H54 (cell line): ENCODE data around the gene PDIA5.

Experiments used
- DNase-seq: peaks from one replicate; pipeline ENCODE4 v3.0.0; 2011; ENCODE audit warnings: low spot score, mixed read lengths; ENCODE audit not compliant: insufficient read length
- FAIRE-seq: peaks from 3 replicates; lab custom pipeline; 2011; peaks lifted over from hg19 to GRCh38; lab: Jason Lieb, UNC
- POLR2A ChIP-seq: IDR thresholded peaks from 2 replicates; pipeline ENCODE4 v1.6.1; 2011; ENCODE audit warnings: low read depth, mild to moderate bottlenecking, low read length

PDIA5 gene

GRCh38 chr3:123168122-123168521, 101.3 kb downstream of the PDIA5 start:
- no peak for DNase-seq

GRCh38 chr3:123168605-123169004, 101.8 kb downstream of the PDIA5 start:
- no peak for TF ChIP-seq POLR2A
- FAIRE-seq: no peak
- no peak for DNase-seq

More at GRCh38 chr3:123168122-123168521, 101.3 kb downstream of the PDIA5 start:
- no peak for FAIRE-seq
- no peak for TF ChIP-seq POLR2A

DNA sequence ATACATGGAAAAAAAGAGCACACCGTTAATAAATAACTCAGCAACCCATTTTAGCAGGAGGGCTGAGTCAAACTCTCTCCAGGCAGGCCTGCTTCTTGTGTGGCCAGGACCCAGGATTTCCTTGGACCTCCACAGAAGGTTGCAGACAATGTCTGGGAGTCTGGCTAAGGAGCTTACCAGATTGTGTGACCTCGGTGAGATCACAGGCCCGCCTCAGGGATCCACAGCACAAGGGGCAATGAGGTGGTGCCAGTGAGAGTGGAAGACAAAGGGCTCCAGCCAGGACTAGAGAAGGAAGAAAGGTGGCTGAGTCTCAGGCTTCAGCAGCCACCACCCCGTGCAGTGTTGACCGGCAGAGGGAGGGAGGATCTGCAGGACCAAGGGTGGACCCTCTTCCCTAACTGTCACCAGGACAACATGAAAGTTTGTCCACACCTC, 102.7 kb downstream of the PDIA5 start:
- no peak for TF ChIP-seq POLR2A
- FAIRE-seq (no peak), DNase-seq (no peak)

- no peak for FAIRE-seq
- DNase-seq: no peak
- TF ChIP-seq POLR2A: no peak
Measured at GRCh38 chr3:123169930-123170329, 103.1 kb downstream of the PDIA5 start.

GRCh38 chr3:123180791-123181190, 114.0 kb downstream of the PDIA5 start:
- DNase-seq (no peak), FAIRE-seq (no peak)
- TF ChIP-seq POLR2A: no peak

DNA sequence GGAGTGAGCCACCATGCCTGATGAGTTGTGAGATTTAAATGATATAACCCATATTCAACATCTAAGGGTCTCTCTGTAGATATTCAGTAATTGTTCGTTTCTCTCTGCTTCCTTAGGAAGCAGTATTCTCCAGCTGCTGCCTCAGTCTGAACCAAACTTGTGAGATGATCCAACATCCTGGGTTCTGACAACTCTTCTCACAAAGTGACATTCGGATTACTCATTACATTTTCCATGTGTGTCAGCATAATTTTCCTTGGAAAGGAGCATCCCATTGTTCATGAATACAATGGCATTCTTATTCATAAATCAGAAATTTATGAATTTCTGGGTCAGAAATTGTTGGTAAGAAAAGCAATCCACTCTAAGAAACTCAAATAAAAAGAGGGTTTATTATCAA, 119.9 kb downstream of the PDIA5 start:
- DNase-seq (no peak), FAIRE-seq (no peak)
- no peak for TF ChIP-seq POLR2A

DNA sequence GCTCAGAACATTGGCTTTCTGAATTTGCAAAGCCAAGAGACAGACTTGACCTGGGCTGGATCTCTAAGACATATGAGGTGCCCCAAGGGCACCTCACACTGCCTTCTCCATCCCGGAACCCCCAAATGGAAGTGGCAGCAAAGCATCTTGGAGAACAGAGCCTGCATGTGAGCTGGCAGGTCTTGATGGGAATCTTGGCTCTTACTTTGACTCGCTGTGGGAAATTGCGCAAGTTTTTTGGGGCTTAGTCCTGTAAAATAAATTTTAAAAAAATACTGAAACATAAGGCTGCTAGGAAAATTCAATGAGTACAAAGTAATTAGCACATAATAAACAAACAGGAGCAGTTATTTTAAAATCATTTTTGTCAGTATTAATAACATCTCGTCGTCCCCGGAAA, 121.2 kb downstream of the PDIA5 start:
- FAIRE-seq (no peak), DNase-seq (no peak)
- TF ChIP-seq POLR2A: no peak

- DNase-seq (no peak), FAIRE-seq (peak; percentile 6)
- TF ChIP-seq POLR2A: no peak
Measured at GRCh38 chr3:123193448-123194101, 126.8 kb downstream of the PDIA5 start.

DNA sequence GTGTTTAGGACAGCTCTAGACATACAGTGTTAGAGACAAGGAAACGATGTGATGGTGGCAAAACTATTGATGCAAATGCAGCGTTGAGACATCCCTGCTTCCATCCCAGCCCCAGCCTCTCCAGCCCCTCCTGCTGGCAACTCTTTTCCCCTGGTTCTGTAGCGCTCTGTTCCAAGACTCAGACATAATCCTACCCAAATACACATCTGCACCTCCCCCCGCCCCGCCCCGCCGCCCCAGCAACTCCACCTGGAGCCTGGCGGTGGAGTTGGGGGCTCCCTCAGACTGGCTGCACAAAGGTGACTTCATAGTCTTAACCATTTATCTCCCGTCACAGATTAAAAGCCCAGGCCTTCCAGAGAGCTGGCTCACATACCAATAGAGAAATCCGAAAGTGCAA, 127.7 kb downstream of the PDIA5 start:
- FAIRE-seq (peak; percentile 58), DNase-seq (no peak)

DNA sequence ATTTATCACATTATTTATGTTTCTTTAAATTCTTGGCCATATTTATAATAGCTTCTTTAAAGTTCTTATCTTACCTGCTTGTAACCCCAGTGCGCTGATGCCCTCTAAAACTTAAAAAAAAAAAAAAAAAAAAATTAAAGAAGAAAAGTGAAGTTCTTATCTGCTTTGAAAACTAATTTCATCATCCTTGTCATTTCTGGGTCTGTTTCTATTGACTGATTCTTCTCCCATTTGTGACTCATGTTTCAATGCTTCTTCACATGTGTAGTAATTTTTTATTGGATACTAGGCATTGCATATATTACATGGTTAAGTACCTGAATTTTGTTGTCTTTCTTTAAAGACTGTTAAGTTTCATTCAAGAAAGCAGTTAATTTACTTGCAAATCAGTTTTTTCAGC, 131.5 kb downstream of the PDIA5 start:
- no peak for TF ChIP-seq POLR2A
- FAIRE-seq (no peak), DNase-seq (no peak)

More for the DNA sequence above, 127.7 kb downstream of the PDIA5 start:
- TF ChIP-seq POLR2A: no peak

- DNase-seq: no peak
- FAIRE-seq: no peak
- no peak for TF ChIP-seq POLR2A
Measured at GRCh38 chr3:123201223-123201556, 134.4 kb downstream of the PDIA5 start.

GRCh38 chr3:123201557-123202427, 135.0 kb downstream of the PDIA5 start, which contains the start of gene SEC22A:
TSS of gene SEC22A (plus strand) at chr3:123201943. CDS start at chr3:123209218, 7,275 bp downstream.
- FAIRE-seq: peak; percentile 98
- peak; percentile 94 for DNase-seq
- TF ChIP-seq POLR2A: peak; percentile 77

DNA sequence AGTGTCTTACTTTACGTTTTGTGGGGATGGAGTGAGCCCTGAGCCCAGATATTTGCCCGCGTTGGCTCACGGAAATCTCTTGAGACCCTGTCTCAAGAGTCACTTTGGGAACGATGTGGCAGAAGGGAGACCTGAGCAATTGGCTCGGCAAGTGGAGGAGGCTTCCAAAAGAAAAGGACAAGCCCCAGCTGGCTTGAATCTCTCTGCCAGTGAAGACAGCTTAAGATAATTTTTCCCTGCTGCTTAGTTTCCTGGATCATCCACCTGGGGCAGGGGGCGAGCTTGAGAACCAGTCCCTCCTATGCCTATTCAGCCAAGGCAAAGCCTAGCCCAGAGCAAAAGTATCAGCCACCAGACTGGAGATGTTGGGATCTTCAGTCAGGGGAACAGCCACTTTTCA, 135.6 kb downstream of the PDIA5 start:
- DNase-seq (no peak), FAIRE-seq (no peak)
- no peak for TF ChIP-seq POLR2A
